ENCODE measurements around the gene GLI2. TPM values are rescaled to one million over a fixed set of nuclear protein-coding genes. Genes with fewer than 3 reads are reported as not detected.

Gene GLI2
- total RNA-seq, 2 experiments from 2014 or later: not detected

DNA sequence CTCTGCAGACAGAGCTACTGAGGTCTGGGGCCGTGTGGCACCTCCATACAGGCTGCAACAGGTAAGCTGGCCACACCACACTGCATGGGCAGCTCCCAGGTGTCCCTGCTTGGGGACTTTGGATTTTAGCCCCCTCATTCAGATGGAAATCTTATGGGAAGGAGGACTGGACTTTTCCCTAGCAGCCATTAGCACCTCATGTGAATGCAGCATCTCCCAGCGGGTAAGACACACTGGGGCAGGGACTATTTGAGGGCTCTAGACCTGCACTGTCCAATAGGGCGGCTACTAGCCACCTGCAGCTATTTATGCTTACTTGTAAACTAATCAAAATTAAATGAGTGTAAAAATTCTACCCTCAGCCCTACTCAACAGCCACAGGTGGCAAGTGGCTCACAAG, 34.2 kb upstream of the GLI2 start:
- no peak overlapping the region for H3K27ac Mint-ChIP-seq
- no peak overlapping the region for H3K4me3 Mint-ChIP-seq
- DNase-seq: no peak
- no peaks in the 10 kb centered on the region for H3K9me3 Mint-ChIP-seq
- ChIA-PET POLR2A (no interaction called here), CTCF (no interaction called here)
- peaks cover 7% of the 10 kb centered on the region for H3K27me3 Mint-ChIP-seq
- no peaks in the 10 kb centered on the region for H3K36me3 Mint-ChIP-seq
- H3K4me1 Mint-ChIP-seq (ENCODE audit: low read depth): no peaks in the 10 kb centered on the region
- intact Hi-C loops (cut with micrococcal nuclease): no loop called here

DNA sequence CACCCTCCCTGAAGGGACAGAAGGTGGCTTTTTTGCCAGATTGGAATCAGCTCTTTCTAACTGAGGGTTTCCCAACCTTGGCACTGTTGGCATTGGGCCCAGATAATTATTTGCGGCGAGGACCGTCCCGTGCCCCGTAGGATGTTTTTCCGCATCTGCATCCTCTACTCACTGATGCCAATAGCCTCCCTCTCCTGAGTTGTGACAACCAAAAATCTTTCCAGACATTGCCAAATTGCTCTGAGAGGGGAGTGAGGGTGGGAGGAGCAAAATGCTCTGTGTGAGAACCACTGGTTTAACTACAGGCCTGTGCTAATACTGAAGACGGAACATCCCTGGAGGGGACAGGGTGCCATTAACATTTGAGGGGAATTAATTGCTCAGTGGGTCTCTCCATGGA, 33.6 kb upstream of the GLI2 start:
- CTCF ChIA-PET: no interaction called here
- no peak for DNase-seq
- peaks cover 4% of the 10 kb centered on the region for H3K27me3 Mint-ChIP-seq
- intact Hi-C loops (cut with micrococcal nuclease): no loop called here
- H3K4me1 Mint-ChIP-seq (ENCODE audit: low read depth): no peaks in the 10 kb centered on the region
- no peaks in the 10 kb centered on the region for H3K9me3 Mint-ChIP-seq
- no peak overlapping the region for H3K27ac Mint-ChIP-seq
- POLR2A ChIA-PET: no interaction called here
- H3K36me3 Mint-ChIP-seq: no peaks in the 10 kb centered on the region
- H3K4me3 Mint-ChIP-seq: no peak overlapping the region

DNA sequence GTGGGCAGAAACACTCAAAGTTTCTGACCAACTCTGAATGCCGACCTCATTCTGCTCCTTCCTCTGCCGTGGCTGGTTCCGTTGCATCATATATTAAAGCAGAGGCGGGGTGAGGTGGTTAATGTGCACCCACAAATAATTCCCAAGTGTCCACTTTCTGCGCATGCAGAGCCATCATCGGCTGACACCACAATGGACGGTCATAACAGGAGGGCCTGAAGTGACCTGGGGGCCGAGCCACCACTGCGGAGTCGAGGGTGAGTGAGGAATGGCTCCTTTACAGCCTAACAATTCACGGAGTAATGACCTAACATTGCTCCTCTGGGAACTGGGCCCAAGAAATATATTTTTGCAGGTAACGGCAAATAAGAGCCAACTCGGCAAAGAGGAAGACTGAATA, 32.9 kb upstream of the GLI2 start:
- CTCF ChIA-PET: no interaction called here
- Mint-ChIP-seq H3K27ac (no peak overlapping the region), H3K4me1 (ENCODE audit: low read depth) (no peaks in the 10 kb centered on the region), H3K4me3 (no peak overlapping the region), H3K36me3 (no peaks in the 10 kb centered on the region), H3K27me3 (no peaks in the 10 kb centered on the region), H3K9me3 (no peaks in the 10 kb centered on the region)
- intact Hi-C loops (cut with micrococcal nuclease): no loop called here
- POLR2A ChIA-PET: no interaction called here
- no peak for DNase-seq

DNA sequence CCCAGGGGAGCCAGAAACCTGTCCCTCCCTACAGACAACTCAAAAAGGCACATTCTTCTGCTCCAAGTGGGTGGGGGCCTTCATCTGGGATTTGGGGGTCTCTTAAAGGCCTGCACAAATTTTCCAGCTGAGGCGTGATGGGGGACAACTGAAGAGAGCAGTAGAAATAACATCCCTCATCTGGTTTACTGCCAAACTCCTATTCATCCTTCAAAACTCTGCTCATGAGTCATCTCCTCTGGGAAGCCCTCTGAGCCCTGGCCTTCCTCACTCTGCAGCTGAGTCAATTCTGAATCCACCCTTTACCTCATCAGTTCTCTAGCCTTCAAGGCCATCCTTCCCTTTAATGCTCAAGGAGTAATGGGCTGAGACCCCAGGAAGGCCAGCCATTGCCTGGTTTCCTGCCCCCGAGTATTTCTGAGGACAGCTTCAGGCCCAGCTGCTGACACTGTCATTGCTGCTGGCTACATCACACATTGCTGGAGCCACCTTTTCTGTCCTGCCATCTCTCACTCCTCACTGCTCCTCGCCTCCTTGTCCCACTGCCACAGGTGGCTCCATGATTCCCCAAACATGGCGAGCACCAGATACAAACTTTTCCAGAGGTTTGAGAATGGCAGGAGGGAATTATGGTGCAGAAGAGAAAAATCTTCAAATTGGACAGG, 32.2 kb upstream of the GLI2 start:
- ChIA-PET POLR2A (no interaction called here), CTCF (no interaction called here)

DNA sequence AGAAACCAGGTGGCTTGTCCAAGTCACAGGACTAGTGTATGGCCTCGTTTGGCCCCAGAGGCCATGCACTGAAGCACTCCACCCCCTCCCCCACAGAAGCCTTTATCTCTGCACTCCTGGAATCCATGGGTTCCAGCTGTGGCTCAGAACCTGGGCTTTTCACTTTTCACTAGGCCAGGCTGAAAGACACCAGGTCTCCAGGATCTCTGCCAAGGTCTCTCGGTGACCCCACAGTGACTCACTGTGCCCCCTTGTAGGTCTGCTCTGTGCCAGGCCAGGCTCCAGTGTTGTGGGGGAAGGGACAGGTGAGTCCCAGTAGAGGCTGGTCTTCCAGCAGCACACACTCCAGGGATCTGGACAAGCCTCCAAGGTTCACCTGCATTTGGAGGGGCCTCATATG, 31.0 kb upstream of the GLI2 start:
- POLR2A ChIA-PET: no interaction called here
- Mint-ChIP-seq H3K4me3 (no peak overlapping the region), H3K27me3 (no peaks in the 10 kb centered on the region)

More for the DNA sequence above, 32.2 kb upstream of the GLI2 start:
- Mint-ChIP-seq H3K36me3 (no peaks in the 10 kb centered on the region), H3K27me3 (no peaks in the 10 kb centered on the region), H3K4me3 (no peak overlapping the region), H3K4me1 (ENCODE audit: low read depth) (no peaks in the 10 kb centered on the region), H3K27ac (no peak overlapping the region), H3K9me3 (no peaks in the 10 kb centered on the region)
- DNase-seq: no peak
- intact Hi-C loops (cut with micrococcal nuclease): no loop called here

DNA sequence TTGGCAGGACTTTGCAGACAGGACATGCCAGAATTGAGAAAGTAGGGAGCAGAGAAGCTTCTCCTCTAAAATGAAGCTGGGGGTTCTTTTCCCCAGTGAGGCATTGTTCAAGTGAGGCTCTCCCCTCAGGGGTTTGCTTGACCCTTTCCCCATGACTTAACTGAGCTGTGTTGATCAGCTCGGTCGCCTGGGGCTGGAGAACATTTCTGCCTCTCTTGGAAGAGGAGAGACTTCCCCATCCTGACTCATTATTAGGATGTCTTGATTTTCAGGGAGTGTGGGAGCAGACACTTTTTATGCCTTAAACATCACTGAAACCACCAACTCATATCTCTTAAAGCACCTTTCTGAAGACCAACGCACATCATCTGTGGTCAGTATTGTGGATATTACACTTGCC, 27.9 kb upstream of the GLI2 start:
- intact Hi-C loops (cut with micrococcal nuclease): no loop called here
- ChIA-PET POLR2A (no interaction called here), CTCF (no interaction called here)
- DNase-seq: no peak
- Mint-ChIP-seq H3K36me3 (no peaks in the 10 kb centered on the region), H3K4me3 (no peak overlapping the region), H3K27ac (no peak overlapping the region), H3K9me3 (no peaks in the 10 kb centered on the region), H3K4me1 (ENCODE audit: low read depth) (no peaks in the 10 kb centered on the region), H3K27me3 (peaks cover 2% of the 10 kb centered on the region)

More for the DNA sequence above, 31.0 kb upstream of the GLI2 start:
- CTCF ChIA-PET: no interaction called here
- Mint-ChIP-seq H3K9me3 (no peaks in the 10 kb centered on the region), H3K4me1 (ENCODE audit: low read depth) (no peaks in the 10 kb centered on the region), H3K27ac (no peak overlapping the region), H3K36me3 (no peaks in the 10 kb centered on the region)
- no peak for DNase-seq
- intact Hi-C loops (cut with micrococcal nuclease): no loop called here

DNA sequence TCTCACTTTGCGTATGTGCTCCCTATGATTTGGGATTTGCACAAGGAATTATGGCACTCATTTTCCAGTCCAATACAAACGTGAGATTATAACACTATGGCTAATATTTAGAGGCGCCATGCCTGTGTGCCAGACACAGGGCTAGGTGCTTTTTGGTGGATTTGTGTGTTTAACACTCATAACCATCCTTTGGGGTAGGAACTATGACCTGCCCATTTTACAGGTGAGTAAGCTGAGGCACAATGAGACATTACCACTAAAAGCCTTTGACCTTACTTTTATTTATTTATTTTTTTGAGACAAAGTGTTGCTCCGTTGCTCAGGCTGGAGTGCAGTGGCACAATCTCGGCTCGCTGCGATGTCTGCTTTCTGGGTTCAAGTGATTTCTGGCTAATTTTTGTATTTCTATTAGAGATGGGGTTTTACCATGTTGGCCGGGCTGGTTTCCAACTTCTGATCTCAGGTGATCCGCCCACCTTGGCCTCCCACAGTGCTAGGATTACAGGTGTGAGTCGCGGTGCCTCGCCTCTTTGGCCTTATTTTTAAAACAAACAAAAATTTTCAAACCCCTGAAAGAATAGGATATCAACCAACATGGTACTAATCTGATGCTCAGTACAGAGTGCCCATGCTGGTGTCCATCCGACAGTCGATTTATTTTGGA, 26.6 kb upstream of the GLI2 start:
- CTCF ChIA-PET: no interaction called here
- intact Hi-C loops (cut with micrococcal nuclease): no loop called here

DNA sequence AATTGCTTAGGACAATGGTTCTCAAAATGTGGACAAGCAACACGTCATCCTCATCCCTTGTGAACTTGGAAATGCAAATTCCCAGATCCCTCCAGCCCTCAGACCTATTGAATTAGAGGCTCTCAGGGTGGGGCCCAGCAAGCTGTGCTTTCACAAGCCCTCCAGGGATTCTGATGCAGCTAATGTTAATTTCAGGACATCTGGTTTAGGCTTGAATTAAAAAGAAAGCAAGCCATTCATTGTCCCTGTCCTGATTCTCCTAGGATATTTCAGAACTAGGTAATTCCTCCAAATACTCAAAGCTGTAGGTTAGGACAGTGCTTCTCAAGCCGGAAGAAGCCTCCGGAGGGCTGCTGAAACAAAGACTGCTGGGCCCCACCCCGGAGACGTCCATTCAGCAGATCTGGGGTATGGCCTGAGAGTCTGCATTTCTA, 26.0 kb upstream of the GLI2 start:
- ChIA-PET CTCF (no interaction called here), POLR2A (no interaction called here)
- H3K4me3 Mint-ChIP-seq: no peak overlapping the region
- peaks cover 7% of the 10 kb centered on the region for H3K27me3 Mint-ChIP-seq
- no peaks in the 10 kb centered on the region for H3K36me3 Mint-ChIP-seq
- H3K9me3 Mint-ChIP-seq: no peaks in the 10 kb centered on the region
- no peak for DNase-seq
- H3K4me1 Mint-ChIP-seq (ENCODE audit: low read depth): no peaks in the 10 kb centered on the region
- H3K27ac Mint-ChIP-seq: no peak overlapping the region
- intact Hi-C loops (cut with micrococcal nuclease): no loop called here

More for the DNA sequence above, 26.6 kb upstream of the GLI2 start:
- DNase-seq: no peak
- Mint-ChIP-seq H3K27me3 (peaks cover 2% of the 10 kb centered on the region), H3K27ac (no peak overlapping the region), H3K9me3 (no peaks in the 10 kb centered on the region), H3K4me1 (ENCODE audit: low read depth) (no peaks in the 10 kb centered on the region), H3K36me3 (no peaks in the 10 kb centered on the region), H3K4me3 (no peak overlapping the region)
- POLR2A ChIA-PET: no interaction called here

DNA sequence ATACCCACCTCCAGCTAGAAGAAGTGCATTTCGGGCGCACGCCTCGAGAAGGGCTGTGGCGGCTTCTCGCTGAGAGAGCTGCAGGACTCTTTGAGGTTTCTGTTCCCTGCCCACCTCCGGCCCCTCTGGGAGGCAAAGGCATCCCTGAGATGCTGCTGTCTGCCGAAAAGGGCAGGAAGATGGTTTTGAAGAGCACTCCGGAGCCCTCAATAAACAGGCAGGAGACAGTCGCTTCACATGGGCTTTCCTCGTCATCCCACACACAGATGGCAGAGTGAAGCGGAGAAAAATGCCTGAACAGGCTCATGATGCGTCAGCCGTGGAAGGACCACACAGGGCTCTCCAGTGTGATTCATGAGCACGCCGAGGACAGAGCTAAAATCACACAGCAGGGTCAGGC, 25.4 kb upstream of the GLI2 start:
- Mint-ChIP-seq H3K27ac (no peak overlapping the region), H3K4me1 (ENCODE audit: low read depth) (no peaks in the 10 kb centered on the region), H3K27me3 (peaks cover 8% of the 10 kb centered on the region), H3K36me3 (no peaks in the 10 kb centered on the region), H3K4me3 (no peak overlapping the region), H3K9me3 (no peaks in the 10 kb centered on the region)
- no peak for DNase-seq
- intact Hi-C loops (cut with micrococcal nuclease): no loop called here
- POLR2A ChIA-PET: no interaction called here
- CTCF ChIA-PET: no interaction called here

DNA sequence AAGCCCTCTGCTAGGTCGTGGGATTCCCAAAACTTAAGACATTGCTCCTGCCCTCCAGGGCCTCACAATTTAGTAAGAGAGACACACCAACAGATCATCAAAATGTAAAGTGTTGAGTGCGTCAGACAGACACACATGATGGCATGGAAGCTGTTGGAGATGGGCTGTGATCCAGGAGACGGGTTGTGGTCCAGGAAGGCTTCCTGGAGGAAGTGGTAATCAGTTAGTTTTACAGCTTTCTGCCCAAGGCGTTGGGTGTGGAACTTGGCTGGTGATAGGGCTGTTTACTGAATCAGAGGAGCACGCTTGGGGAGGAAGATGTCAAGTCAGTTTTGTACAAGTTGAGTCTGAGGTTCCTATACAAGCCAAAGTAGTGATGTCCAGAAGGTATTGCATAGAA, 24.0 kb upstream of the GLI2 start:
- POLR2A ChIA-PET: no interaction called here
- intact Hi-C loops (cut with micrococcal nuclease): no loop called here
- CTCF ChIA-PET: no interaction called here

DNA sequence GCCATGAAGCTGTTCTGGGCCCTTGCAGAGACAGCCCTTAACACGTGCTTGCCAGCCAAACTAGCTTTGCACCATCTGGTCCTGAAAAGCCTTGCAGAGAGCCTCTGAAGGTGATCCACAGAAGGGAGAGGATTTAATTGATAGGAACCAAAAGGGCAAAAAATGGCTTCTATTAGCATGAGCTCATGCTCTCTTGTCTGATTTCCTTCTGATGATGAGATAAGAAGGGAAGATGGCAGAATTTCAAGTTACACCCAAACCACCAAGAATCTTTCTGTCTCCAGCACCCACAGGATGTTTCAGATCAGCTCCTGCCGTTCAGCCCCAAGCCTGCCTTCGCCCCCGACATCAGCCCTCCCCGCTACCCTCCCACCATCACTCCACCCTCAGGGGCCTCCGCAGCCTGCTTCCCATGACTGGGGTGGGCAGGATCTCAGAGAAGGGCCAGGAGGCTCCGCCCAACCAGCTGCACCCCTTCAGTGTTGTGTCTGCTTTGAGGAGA, 23.4 kb upstream of the GLI2 start:
- ChIA-PET POLR2A (no interaction called here), CTCF (no interaction called here)
- intact Hi-C loops (cut with micrococcal nuclease): no loop called here
- no peaks in the 10 kb centered on the region for H3K9me3 Mint-ChIP-seq
- no peaks in the 10 kb centered on the region for H3K36me3 Mint-ChIP-seq
- no peak overlapping the region for H3K27ac Mint-ChIP-seq
- H3K4me1 Mint-ChIP-seq (ENCODE audit: low read depth): no peaks in the 10 kb centered on the region
- H3K27me3 Mint-ChIP-seq: peaks cover 8% of the 10 kb centered on the region
- no peak for DNase-seq
- H3K4me3 Mint-ChIP-seq: no peak overlapping the region

More for the DNA sequence above, 24.0 kb upstream of the GLI2 start:
- no peaks in the 10 kb centered on the region for H3K36me3 Mint-ChIP-seq
- no peaks in the 10 kb centered on the region for H3K4me1 Mint-ChIP-seq (ENCODE audit: low read depth)
- H3K4me3 Mint-ChIP-seq: no peak overlapping the region
- H3K27me3 Mint-ChIP-seq: peaks cover 8% of the 10 kb centered on the region
- no peak overlapping the region for H3K27ac Mint-ChIP-seq
- DNase-seq: no peak
- no peaks in the 10 kb centered on the region for H3K9me3 Mint-ChIP-seq

DNA sequence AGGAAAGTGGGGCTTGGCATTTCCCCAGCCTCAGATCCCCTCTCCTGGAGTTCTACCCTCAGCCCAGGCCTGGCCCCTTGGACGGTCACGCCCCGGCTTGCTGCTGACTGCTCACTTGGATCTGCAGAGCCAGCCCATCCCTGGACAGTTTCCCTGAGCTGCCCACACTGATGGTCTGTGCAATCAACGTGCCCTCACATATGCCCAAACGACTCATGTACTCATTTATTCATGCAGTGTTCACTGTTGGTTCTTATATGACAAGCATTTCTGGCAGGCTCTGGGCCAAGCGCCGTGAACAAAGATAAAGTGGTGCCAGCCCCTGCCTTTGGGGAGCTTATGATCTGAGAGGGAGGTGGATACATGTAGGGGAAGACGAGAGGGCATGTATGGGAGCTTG, 20.3 kb upstream of the GLI2 start:
- H3K36me3 Mint-ChIP-seq: no peaks in the 10 kb centered on the region
- POLR2A ChIA-PET: no interaction called here
- intact Hi-C loops (cut with micrococcal nuclease): no loop called here
- no peak for DNase-seq
- H3K27ac Mint-ChIP-seq: no peak overlapping the region
- no peak overlapping the region for H3K4me3 Mint-ChIP-seq
- CTCF ChIA-PET: no interaction called here
- H3K4me1 Mint-ChIP-seq (ENCODE audit: low read depth): no peaks in the 10 kb centered on the region
- no peaks in the 10 kb centered on the region for H3K9me3 Mint-ChIP-seq
- H3K27me3 Mint-ChIP-seq: peaks cover 8% of the 10 kb centered on the region

DNA sequence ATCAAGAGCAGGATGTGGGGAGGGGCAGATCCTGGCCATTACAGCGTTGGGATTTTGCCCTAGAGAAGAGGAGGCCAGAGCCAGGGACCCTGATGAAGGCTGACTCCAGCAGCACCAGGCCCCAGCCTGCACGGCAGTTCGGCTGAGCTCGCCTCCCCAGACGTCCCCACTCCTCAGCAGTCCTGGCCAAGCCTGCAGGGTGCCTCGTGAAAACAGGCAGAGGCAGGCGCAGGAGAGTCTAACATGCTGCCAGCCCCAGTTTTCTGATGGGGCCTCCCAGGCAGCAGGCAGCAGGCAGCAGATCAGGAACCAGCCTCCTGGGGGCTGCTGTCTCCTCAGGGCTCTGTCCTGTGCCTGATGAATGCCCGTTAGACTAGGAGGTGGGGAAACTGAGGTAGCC, 19.7 kb upstream of the GLI2 start:
- intact Hi-C loops (cut with micrococcal nuclease): no loop called here
- Mint-ChIP-seq H3K27ac (no peak overlapping the region), H3K4me1 (ENCODE audit: low read depth) (no peaks in the 10 kb centered on the region), H3K36me3 (no peaks in the 10 kb centered on the region), H3K9me3 (no peaks in the 10 kb centered on the region), H3K4me3 (no peak overlapping the region), H3K27me3 (peaks cover 7% of the 10 kb centered on the region)
- no peak for DNase-seq
- CTCF ChIA-PET: no interaction called here
- POLR2A ChIA-PET: no interaction called here
